ENCODE measurements around the gene PIM1. TPM values are rescaled to one million over a fixed set of nuclear protein-coding genes. Genes with fewer than 3 reads are reported as not detected.

PIM1 gene
- total and polyA plus RNA-seq, 10 of the 15 experiments (the other 5 are each of a cell fraction or from before 2014, with no cell fraction given) = 0.66 to 33.9 (median 10.2) TPM

- FAIRE-seq = no peak
- POLR2A ChIA-PET = interaction anchor here (0.6 kb wide), 1 partner anchor 8 kb away, joined by 3 read pairs; no protein-coding TSS in a partner anchor
- H3K4me2 ChIP-seq (ENCODE audit: control insufficient read depth, insufficient read depth) = no peak overlapping the region
Measured at GRCh38 chr6:37131104-37131959, 38.6 kb upstream of the PIM1 start.

GRCh38 chr6:37131960-37132253, 38.0 kb upstream of the PIM1 start:
- RAD21 ChIA-PET (ENCODE audit: unreplicated experiment) = interaction anchor here (0.8 to 1.2 kb wide), 3 partner anchors 9 to 80 kb away, joined by 3 to 4 read pairs (median 3); no protein-coding TSS in a partner anchor
- CTCF ChIA-PET = interaction anchor here (1.3 to 3.2 kb wide), 2 partner anchors 40 to 114 kb away, joined by 3 to 15 read pairs; no protein-coding TSS in a partner anchor

More at GRCh38 chr6:37131104-37131959, 38.6 kb upstream of the PIM1 start:
- CTCF ChIA-PET = interaction anchor here (0.6 to 3.2 kb wide), 6 partner anchors 11 to 113 kb away, joined by 3 to 15 read pairs (median 3); no protein-coding TSS in a partner anchor
- Histone ChIP-seq H3K27me3 (replicated peaks in 1 of 2; ENCODE audit: control insufficient read depth in 2 of 2, insufficient read depth in 2 of 2, low read length in 1 of 2) (no peaks in the 10 kb centered on the region), H3K4me1 (ENCODE audit: control insufficient read depth, insufficient read depth, low read length) (peaks cover 15% of the 10 kb centered on the region; the same call in 1 of the 2 replicates), H3K9me3 (replicated peaks; ENCODE audit: control insufficient read depth, insufficient read depth, low read length) (no peaks in the 10 kb centered on the region), H3K36me3 (ENCODE audit: control insufficient read depth in 2 of 2, insufficient read depth in 2 of 2, low read length in 1 of 2) (no peaks in the 10 kb centered on the region), H2AFZ (ENCODE audit: control insufficient read depth, low read depth, low read length) (no peak overlapping the region), H3K9ac (ENCODE audit: control insufficient read depth, insufficient read depth, low read length) (no peak overlapping the region), H4K20me1 (ENCODE audit: control insufficient read depth, insufficient read depth) (no peaks in the 10 kb centered on the region), H3K79me2 (ENCODE audit: control insufficient read depth, insufficient read depth, low read length) (no peaks in the 10 kb centered on the region), H3K4me3 (no peak overlapping the region), H3K27ac (ENCODE audit: control insufficient read depth, insufficient read depth) (no peak overlapping the region)
- DNase-seq (ENCODE audit: low read depth, low spot score) (no peak), ATAC-seq (no peak)
- in situ Hi-C loops (cut with MboI) (no loop called here), intact Hi-C loops (cut with micrococcal nuclease; ENCODE audit: unreplicated experiment) (no loop called here)
- no TSS peak for BruUV-seq (replicated peaks)
- TF ChIP-seq SMAD5 (IDR thresholded peaks at IDR 0.05; ENCODE audit: low read depth) = no peak
- WGBS (ENCODE audit: insufficient coverage, insufficient replicate concordance, low lambda C conversion rate, missing lambda C conversion rate) = 65% methylated on average over 14 of the region's 15 CpGs
- RAD21 ChIA-PET (ENCODE audit: unreplicated experiment) = interaction anchor here (0.6 to 4.6 kb wide), 7 partner anchors 8 to 80 kb away, joined by 3 to 41 read pairs (median 3); partner anchors contain the start of gene PIM1
- SMC1A ChIA-PET (ENCODE audit: uncharacterized antibody, unreplicated experiment) = interaction anchor here (0.6 to 2.1 kb wide), 7 partner anchors 10 to 81 kb away, joined by 3 to 6 read pairs (median 3); partner anchors contain the start of gene PIM1

More at GRCh38 chr6:37131960-37132253, 38.0 kb upstream of the PIM1 start:
- no peak for DNase-seq (ENCODE audit: low read depth, low spot score)
- H3K27me3 ChIP-seq (replicated peaks in 1 of 2; ENCODE audit: control insufficient read depth in 2 of 2, insufficient read depth in 2 of 2, low read length in 1 of 2) = no peaks in the 10 kb centered on the region
- H3K4me2 ChIP-seq (ENCODE audit: control insufficient read depth, insufficient read depth) = no peak overlapping the region
- TF ChIP-seq HDGF (IDR thresholded peaks at IDR 0.05) (no peak), ESRRA (IDR thresholded peaks at IDR 0.05; ENCODE audit: low read length) (no peak), CHD4 (IDR thresholded peaks at IDR 0.05) (no peak), POU2F2 (IDR thresholded peaks at IDR 0.05; ENCODE audit: borderline replicate concordance, low read depth, low read length) (no peak), RCOR1 (conservative IDR thresholded peaks at IDR 0.05; ENCODE audit: low read depth, low read length) (no peak), EGR1 (IDR thresholded peaks at IDR 0.05; ENCODE audit: borderline replicate concordance in 1 of 2, low read depth in 2 of 2, low read length in 2 of 2) (no peak), NR2F1 (conservative IDR thresholded peaks at IDR 0.05) (no peak), MLLT1 (IDR thresholded peaks at IDR 0.05) (no peak), TARDBP (IDR thresholded peaks at IDR 0.05; ENCODE audit: borderline replicate concordance) (no peak), NRF1 (conservative IDR thresholded peaks at IDR 0.05; ENCODE audit: low read depth, low read length) (no peak), FOXK2 (IDR thresholded peaks at IDR 0.05) (no peak)
- no peak overlapping the region for H3K4me3 ChIP-seq
- no peak for ATAC-seq
- ChIA-PET POLR2A (no interaction called here), SMC1A (ENCODE audit: uncharacterized antibody, unreplicated experiment) (interaction anchor here (0.6 to 2.1 kb wide), 5 partner anchors 10 to 44 kb away, joined by 3 to 6 read pairs (median 3); partner anchors contain the start of gene PIM1)
- H4K20me1 ChIP-seq (ENCODE audit: control insufficient read depth, insufficient read depth) = no peaks in the 10 kb centered on the region
- no peaks in the 10 kb centered on the region for H3K79me2 ChIP-seq (ENCODE audit: control insufficient read depth, insufficient read depth, low read length)
- FAIRE-seq = no peak
- no peaks in the 10 kb centered on the region for H3K36me3 ChIP-seq (ENCODE audit: control insufficient read depth in 2 of 2, insufficient read depth in 2 of 2, low read length in 1 of 2)
- intact Hi-C loops (cut with micrococcal nuclease; ENCODE audit: unreplicated experiment) (no loop called here), in situ Hi-C loops (cut with MboI) (no loop called here)
- H3K27ac ChIP-seq (ENCODE audit: control insufficient read depth, insufficient read depth) = no peak overlapping the region
- no peak overlapping the region for H3K9ac ChIP-seq (ENCODE audit: control insufficient read depth, insufficient read depth, low read length)
- H2AFZ ChIP-seq (ENCODE audit: control insufficient read depth, low read depth, low read length) = no peak overlapping the region
- no peaks in the 10 kb centered on the region for H3K9me3 ChIP-seq (replicated peaks; ENCODE audit: control insufficient read depth, insufficient read depth, low read length)
- H3K4me1 ChIP-seq (ENCODE audit: control insufficient read depth, insufficient read depth, low read length) = peaks cover 19% of the 10 kb centered on the region
- BruUV-seq (replicated peaks) = no TSS peak
